Natural killer cell (primary cell): Measurements from ENCODE around the gene FZD8. TPM values are rescaled to one million over a fixed set of nuclear protein-coding genes. Genes with fewer than 3 reads are reported as not detected.

Experiments used
- ATAC-seq, 3 donors: fragments of 150-1000 bp in 2 of 3; fragments of 200-7000 bp in 1 of 3; cut with Tn5 transposase; 1 replicate in 1 of 3; 2 replicates in 2 of 3; pipeline ENCODE4 v1.10.0; 2021; ENCODE audit warnings: mild to moderate bottlenecking in 2 of 3, moderate library complexity in 2 of 3
- DNase-seq, 2 donors: peaks; one replicate each; pipeline versions ENCODE4 v3.0.0 to v3.0.0-alpha.2; 2013 to 2021; ENCODE audit warnings: mixed read lengths in 1 of 2
- H3K27ac ChIP-seq: one replicate; pipeline ENCODE4 v1.5.1; 2013; ENCODE audit warnings: mild to moderate bottlenecking, low read length
- H3K27me3 ChIP-seq: one replicate; pipeline ENCODE4 v1.6.1; 2013; ENCODE audit warnings: low read length; ENCODE audit not compliant: control insufficient read depth, insufficient read depth
- H3K36me3 ChIP-seq: one replicate; pipeline ENCODE4 v1.6.1; 2013; ENCODE audit warnings: low read length; ENCODE audit not compliant: control insufficient read depth, insufficient read depth
- H3K4me1 ChIP-seq: one replicate; pipeline ENCODE4 v1.6.1; 2013; ENCODE audit warnings: low read length; ENCODE audit not compliant: control insufficient read depth, insufficient read depth
- H3K4me3 ChIP-seq: one replicate; pipeline ENCODE4 v1.5.1; 2013; ENCODE audit warnings: low read length
- H3K9me3 ChIP-seq: one replicate; pipeline ENCODE4 v1.6.1; 2013; ENCODE audit warnings: low read length; ENCODE audit not compliant: control insufficient read depth, insufficient read depth
- H3K27ac Mint-ChIP-seq, 2 donors: one replicate each; pipeline ENCODE4 v1.8.0; 2022; ENCODE audit warnings: mild to moderate bottlenecking in 2 of 2, mixed read lengths in 2 of 2, moderate library complexity in 1 of 2
- H3K27me3 Mint-ChIP-seq, 2 donors: one replicate each; pipeline ENCODE4 v1.8.0; 2022; ENCODE audit warnings: low read depth in 2 of 2, mixed read lengths in 2 of 2
- H3K36me3 Mint-ChIP-seq: one replicate; pipeline ENCODE4 v1.8.0; 2022; ENCODE audit warnings: mixed read lengths
- H3K4me1 Mint-ChIP-seq, 2 donors: one replicate each; pipeline ENCODE4 v1.8.0; 2022; ENCODE audit warnings: mixed read lengths in 2 of 2
- H3K4me3 Mint-ChIP-seq: one replicate; pipeline ENCODE4 v1.8.0; 2022; ENCODE audit warnings: mild to moderate bottlenecking, moderate library complexity, mixed read lengths
- H3K9me3 Mint-ChIP-seq, 2 donors: one replicate each; pipeline ENCODE4 v1.8.0; 2022; ENCODE audit warnings: mixed read lengths in 2 of 2
- WGBS: methylation state at CpG from one replicate; pipeline ENCODE4 v1.1.7; 2013; ENCODE audit warnings: missing lambda C conversion rate; ENCODE audit not compliant: insufficient coverage; 5-methylcytosine and 5-hydroxymethylcytosine counted together
- intact Hi-C: fragments of 100-400 bp; cut with micrococcal nuclease; formaldehyde crosslinking; loops from one replicate; pipeline ENCODE4 v1.14.2; 2022
- total RNA-seq, 4 donors: library from RNA; stranded (reverse); fragments of 120-200 nt in 1 of 4; gene quantifications; one replicate each; pipeline versions ENCODE4 v1.2.3 to v1.2.4, GENCODE V29; 2013 to 2022
- TF ChIP-seq, protein P1 (sequence below): fragments of 200-600 bp; IDR thresholded peaks from one replicate; pipeline ENCODE4 v1.8.0; 2022; ENCODE audit warnings: antibody characterized with exemption

FZD8 gene
- total RNA-seq, 3 donors from 2014 or later (not counting 1 experiment from before 2014, with no cell fraction given), result 0.85 to 1.4 (median 1.4) TPM

DNA sequence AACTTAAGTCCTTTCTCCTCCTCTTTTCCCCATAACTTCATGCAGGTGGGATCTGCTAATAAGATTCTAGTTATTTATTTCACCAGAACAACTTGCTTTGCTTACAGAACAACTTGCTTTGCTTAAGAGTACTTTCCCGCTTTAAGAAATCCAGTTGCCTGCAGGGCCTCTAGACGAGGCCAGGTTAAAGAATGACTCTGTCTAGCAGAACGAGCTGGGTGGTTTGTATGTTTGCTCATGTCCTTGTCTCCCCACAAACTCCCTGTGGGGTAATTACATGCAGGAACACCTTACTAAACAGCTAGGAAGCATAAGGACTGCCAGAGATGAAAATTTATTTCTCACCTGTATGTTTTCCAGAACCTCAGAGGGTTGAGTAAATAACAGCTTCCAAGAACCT lies 8.8 kb upstream of the FZD8 start:
- no peak for DNase-seq
- Mint-ChIP-seq H3K27ac (no peak overlapping the region), H3K4me3 (no peak overlapping the region), H3K27me3 (peaks cover under 1 to 1% of the 10 kb centered on the region in 2 donors), H3K36me3 (no peaks in the 10 kb centered on the region), H3K9me3 (no peaks in the 10 kb centered on the region), H3K4me1 (no peaks in the 10 kb centered on the region)
- no peak overlapping the region for H3K4me3 ChIP-seq
- H3K36me3 ChIP-seq, result no peaks in the 10 kb centered on the region
- 65% methylated on average over 3 of the region's 3 CpGs for WGBS
- H3K9me3 ChIP-seq, result no peaks in the 10 kb centered on the region
- ATAC-seq, result no peak
- TF ChIP-seq, protein P1, sequence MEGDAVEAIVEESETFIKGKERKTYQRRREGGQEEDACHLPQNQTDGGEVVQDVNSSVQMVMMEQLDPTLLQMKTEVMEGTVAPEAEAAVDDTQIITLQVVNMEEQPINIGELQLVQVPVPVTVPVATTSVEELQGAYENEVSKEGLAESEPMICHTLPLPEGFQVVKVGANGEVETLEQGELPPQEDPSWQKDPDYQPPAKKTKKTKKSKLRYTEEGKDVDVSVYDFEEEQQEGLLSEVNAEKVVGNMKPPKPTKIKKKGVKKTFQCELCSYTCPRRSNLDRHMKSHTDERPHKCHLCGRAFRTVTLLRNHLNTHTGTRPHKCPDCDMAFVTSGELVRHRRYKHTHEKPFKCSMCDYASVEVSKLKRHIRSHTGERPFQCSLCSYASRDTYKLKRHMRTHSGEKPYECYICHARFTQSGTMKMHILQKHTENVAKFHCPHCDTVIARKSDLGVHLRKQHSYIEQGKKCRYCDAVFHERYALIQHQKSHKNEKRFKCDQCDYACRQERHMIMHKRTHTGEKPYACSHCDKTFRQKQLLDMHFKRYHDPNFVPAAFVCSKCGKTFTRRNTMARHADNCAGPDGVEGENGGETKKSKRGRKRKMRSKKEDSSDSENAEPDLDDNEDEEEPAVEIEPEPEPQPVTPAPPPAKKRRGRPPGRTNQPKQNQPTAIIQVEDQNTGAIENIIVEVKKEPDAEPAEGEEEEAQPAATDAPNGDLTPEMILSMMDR, result no peak
- H3K4me1 ChIP-seq, result no peaks in the 10 kb centered on the region
- intact Hi-C loops, result no loop called here
- no peaks in the 10 kb centered on the region for H3K27me3 ChIP-seq
- H3K27ac ChIP-seq, result no peak overlapping the region

DNA sequence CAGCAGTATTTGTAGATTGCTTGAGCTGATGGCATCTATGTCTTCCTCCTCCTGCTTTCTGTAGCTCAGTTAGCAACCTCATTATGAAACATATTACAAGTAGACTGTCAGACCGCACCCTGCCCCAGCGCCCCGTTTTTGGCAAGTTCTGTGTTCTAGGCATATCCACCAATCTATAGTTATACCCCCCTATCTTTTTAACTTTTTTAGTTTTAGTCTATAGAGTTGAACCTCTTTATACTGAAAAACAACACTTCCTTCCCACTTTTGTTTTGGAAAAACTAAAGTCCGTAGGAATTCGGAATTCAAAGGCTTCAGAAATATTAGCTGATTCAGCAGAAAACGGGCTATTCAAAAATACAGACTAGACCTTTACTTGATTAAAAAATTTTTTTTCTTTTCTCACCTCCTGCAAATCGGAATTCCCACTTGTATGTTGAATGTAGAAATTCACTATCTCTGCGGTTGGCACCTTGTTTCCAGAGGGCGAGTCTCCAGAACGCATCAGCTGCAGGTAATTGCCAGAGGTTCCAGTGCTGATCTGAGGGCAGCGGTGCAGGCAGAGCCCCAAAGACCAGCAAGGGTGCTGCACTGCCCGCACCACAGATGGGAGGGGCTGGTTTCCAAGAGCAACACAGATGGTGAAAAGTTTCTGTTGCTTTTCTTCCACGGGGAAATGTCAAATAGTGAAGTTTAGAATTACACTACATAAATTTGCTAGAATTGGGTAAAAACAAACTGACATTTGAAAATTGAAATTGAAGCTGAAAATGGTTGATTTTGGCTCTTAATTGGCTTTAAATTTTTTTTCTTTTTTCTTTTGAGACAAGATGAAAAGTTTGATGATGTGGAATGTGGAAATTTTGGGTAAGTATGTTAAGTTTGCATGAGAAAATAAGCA lies 2.2 kb upstream of the FZD8 start:
- H3K4me1 ChIP-seq, result peaks cover 33% of the 10 kb centered on the region

DNA sequence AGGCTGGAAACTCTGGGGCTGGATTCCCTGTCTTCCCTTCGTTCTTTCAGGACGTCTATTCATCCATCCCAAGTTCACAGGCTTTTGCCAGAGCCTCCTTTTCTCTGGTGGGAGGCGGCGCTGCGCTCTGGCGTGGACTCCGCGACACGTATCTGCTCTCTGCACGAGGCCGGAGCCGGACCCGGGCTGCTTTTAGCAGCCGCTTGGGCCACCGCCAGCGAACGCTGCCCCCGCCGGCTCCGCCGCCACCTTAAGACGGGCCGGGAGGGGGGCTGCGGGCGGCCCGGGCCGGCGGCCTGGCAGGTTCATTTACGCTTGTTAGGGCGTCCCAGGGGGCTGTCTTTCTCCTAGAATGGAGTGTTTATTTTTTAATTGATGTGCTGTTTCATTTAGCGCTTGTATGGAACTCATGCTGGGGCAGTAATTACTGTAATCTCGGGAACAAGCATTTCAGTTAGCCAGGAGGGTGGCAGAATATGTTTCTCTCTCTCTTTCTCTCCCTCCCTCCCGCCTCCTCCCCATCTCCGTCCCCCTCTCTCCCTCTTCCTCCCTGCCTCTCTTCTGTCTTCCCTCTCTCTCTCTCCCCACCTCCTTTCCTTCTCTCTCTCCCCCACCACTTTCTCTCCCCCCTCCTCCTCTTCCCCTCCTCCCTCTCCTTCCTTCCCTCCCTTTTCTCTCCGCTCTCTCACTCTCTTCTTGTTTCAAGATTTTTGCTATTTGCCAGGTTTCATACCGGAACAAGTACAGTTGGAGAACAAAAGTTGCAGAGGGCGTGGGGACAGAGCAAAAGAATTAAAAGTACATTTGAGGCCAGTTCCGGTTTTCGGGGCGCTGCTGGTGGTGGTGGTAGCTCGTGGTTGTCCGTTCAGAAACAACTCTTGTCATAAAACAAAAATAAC lies 1.3 kb upstream of the FZD8 start:
- WGBS, result under 1% methylated on average over 42 of the region's 42 CpGs
- Histone ChIP-seq H3K9me3 (no peaks in the 10 kb centered on the region), H3K36me3 (no peaks in the 10 kb centered on the region), H3K4me3 (peak overlapping the region; percentile 29), H3K27ac (no peak overlapping the region), H3K4me1 (peaks cover 35% of the 10 kb centered on the region), H3K27me3 (peaks cover 4% of the 10 kb centered on the region)
- Mint-ChIP-seq H3K9me3 (no peaks in the 10 kb centered on the region), H3K27me3 (peaks cover 15% of the 10 kb centered on the region in 2 donors), H3K27ac (peak overlapping the region; percentile 19), H3K4me1 (peaks cover 22 to 33% of the 10 kb centered on the region in 2 donors), H3K36me3 (no peaks in the 10 kb centered on the region), H3K4me3 (peak overlapping the region; percentile 85)
- DNase-seq (peak; percentile 22 to 34), ATAC-seq (peak in 1 of 3 donors; percentile 8)
- TF ChIP-seq, protein P1, result no peak
- intact Hi-C loops, result loop anchor here (10.0 kb wide), 1 partner anchor 519 kb away; the partner anchor contains the start of gene CREM

More for the DNA sequence above, 2.2 kb upstream of the FZD8 start:
- no peaks in the 10 kb centered on the region for H3K9me3 ChIP-seq
- TF ChIP-seq, protein P1, result no peak
- intact Hi-C loops, result loop anchor here (10.0 kb wide), 1 partner anchor 519 kb away; the partner anchor contains the start of gene CREM
- DNase-seq (peak in 1 of 2 donors; percentile 25), ATAC-seq (no peak)
- no peak overlapping the region for H3K27ac ChIP-seq
- H3K27me3 ChIP-seq, result no peaks in the 10 kb centered on the region
- Mint-ChIP-seq H3K4me1 (peaks cover 22 to 33% of the 10 kb centered on the region in 2 donors), H3K27me3 (peaks cover 15% of the 10 kb centered on the region in 2 donors), H3K9me3 (no peaks in the 10 kb centered on the region), H3K36me3 (no peaks in the 10 kb centered on the region), H3K27ac (peak overlapping the region; percentile 19), H3K4me3 (peak overlapping the region; percentile 85)
- WGBS, result 18% methylated on average over 10 of the region's 13 CpGs
- no peaks in the 10 kb centered on the region for H3K36me3 ChIP-seq
- H3K4me3 ChIP-seq, result peak overlapping the region; percentile 29
